ENCODE measurements around the gene BCL11A. TPM values are rescaled to one million over a fixed set of nuclear protein-coding genes. Genes with fewer than 3 reads are reported as not detected.

The BCL11A gene
- polyA plus RNA-seq (ENCODE audit: insufficient read length in 4 of 4): 10 to 100 TPM; 11.7 to 15.6 (median 13.8) TPM

- DNase-seq (ENCODE audit: low read depth in 4 of 4, low spot score in 2 of 4): no peak
These were observed at the start of gene BCL11A for GRCh38 chr2:60553495-60554073. TSS of gene BCL11A (minus strand) at chr2:60553654. CDS start at chr2:60553270, 384 bp downstream.

- no peak for DNase-seq (ENCODE audit: low read depth in 4 of 4, low spot score in 2 of 4)
These were observed 49.5 kb upstream of the BCL11A start for GRCh38 chr2:60602828-60603532.

- no peak for DNase-seq (ENCODE audit: low read depth in 4 of 4, low spot score in 2 of 4)
These were observed 48.9 kb upstream of the BCL11A start for GRCh38 chr2:60602388-60602787.

GRCh38 chr2:60598271-60598670 is 44.8 kb upstream of the BCL11A start:
- no peak for DNase-seq (ENCODE audit: low read depth in 4 of 4, low spot score in 2 of 4)

- DNase-seq (ENCODE audit: low read depth in 4 of 4, low spot score in 2 of 4): no peak
These were observed 43.9 kb upstream of the BCL11A start for GRCh38 chr2:60597346-60597745.

- DNase-seq (ENCODE audit: low read depth in 4 of 4, low spot score in 2 of 4): no peak
These were observed 43.0 kb upstream of the BCL11A start for GRCh38 chr2:60596411-60596810.

- no peak for DNase-seq (ENCODE audit: low read depth in 4 of 4, low spot score in 2 of 4)
These were observed 42.5 kb upstream of the BCL11A start for GRCh38 chr2:60595953-60596352.

- no peak for DNase-seq (ENCODE audit: low read depth in 4 of 4, low spot score in 2 of 4)
These were observed 35.6 kb upstream of the BCL11A start for GRCh38 chr2:60589104-60589503.

- no peak for DNase-seq (ENCODE audit: low read depth in 4 of 4, low spot score in 2 of 4)
These were observed 32.6 kb upstream of the BCL11A start for GRCh38 chr2:60586081-60586480.

GRCh38 chr2:60585276-60585675 is 31.8 kb upstream of the BCL11A start:
- no peak for DNase-seq (ENCODE audit: low read depth in 4 of 4, low spot score in 2 of 4)

GRCh38 chr2:60583604-60584003 is 30.1 kb upstream of the BCL11A start:
- no peak for DNase-seq (ENCODE audit: low read depth in 4 of 4, low spot score in 2 of 4)

GRCh38 chr2:60581433-60582282 is 28.2 kb upstream of the BCL11A start:
- no peak for DNase-seq (ENCODE audit: low read depth in 4 of 4, low spot score in 2 of 4)

GRCh38 chr2:60577682-60578283 is 24.3 kb upstream of the BCL11A start:
- no peak for DNase-seq (ENCODE audit: low read depth in 4 of 4, low spot score in 2 of 4)

- no peak for DNase-seq (ENCODE audit: low read depth in 4 of 4, low spot score in 2 of 4)
These were observed 19.8 kb upstream of the BCL11A start for GRCh38 chr2:60573251-60573650.

GRCh38 chr2:60570251-60570650 is 16.8 kb upstream of the BCL11A start:
- no peak for DNase-seq (ENCODE audit: low read depth in 4 of 4, low spot score in 2 of 4)

- no peak for DNase-seq (ENCODE audit: low read depth in 4 of 4, low spot score in 2 of 4)
These were observed 16.2 kb upstream of the BCL11A start for GRCh38 chr2:60569680-60570111.

- DNase-seq (ENCODE audit: low read depth in 4 of 4, low spot score in 2 of 4): no peak
These were observed 14.7 kb upstream of the BCL11A start for GRCh38 chr2:60567919-60568768.

GRCh38 chr2:60567096-60567495 is 13.6 kb upstream of the BCL11A start:
- no peak for DNase-seq (ENCODE audit: low read depth in 4 of 4, low spot score in 2 of 4)

GRCh38 chr2:60565472-60565871 is 12.0 kb upstream of the BCL11A start:
- DNase-seq (ENCODE audit: low read depth in 4 of 4, low spot score in 2 of 4): no peak
